HepG2 (cell line): Measurements from ENCODE around the gene PAIP2. TPM values are rescaled to one million over a fixed set of nuclear protein-coding genes. Genes with fewer than 3 reads are reported as not detected.

ENCODE experiments used
- CHD2 ChIP-seq: IDR thresholded peaks from 2 replicates; pipeline ENCODE4 v1.6.1; 2011; ENCODE audit warnings: low read depth, low read length, improper control_type of control experiment
- DNMT1 ChIP-seq: sonication (generic); formaldehyde crosslinking; IDR thresholded peaks from 2 replicates; pipeline ENCODE4 v1.5.1; 2020; ENCODE audit warnings: mild to moderate bottlenecking, missing genetic modification reagents
- EZH2 ChIP-seq: conservative IDR thresholded peaks from 2 replicates; pipeline ENCODE4 v1.6.1; 2012; ENCODE audit warnings: mild to moderate bottlenecking, low read depth, low read length, moderate library complexity
- FOXJ3 ChIP-seq: sonication (generic); formaldehyde crosslinking; IDR thresholded peaks from 2 replicates; pipeline ENCODE4 v1.4.0; 2020; ENCODE audit warnings: missing genetic modification reagents, mild to moderate bottlenecking, borderline replicate concordance
- GATA4 ChIP-seq: sonication (generic); IDR thresholded peaks from 2 replicates; pipeline ENCODE4 v1.6.1; 2016; ENCODE audit warnings: antibody characterized with exemption, low read depth, borderline replicate concordance
- HDAC1 ChIP-seq: sonication (generic); formaldehyde crosslinking; IDR thresholded peaks from 2 replicates; pipeline ENCODE4 v1.5.1; 2020; ENCODE audit warnings: mild to moderate bottlenecking, missing genetic modification reagents
- HNRNPLL ChIP-seq: fragments of 200-400 bp; formaldehyde crosslinking; IDR thresholded peaks from 2 replicates; pipeline ENCODE4 v1.6.1; 2017; ENCODE audit warnings: mild to moderate bottlenecking, low read depth, low read length; ENCODE audit not compliant: poor library complexity, severe bottlenecking
- LCORL ChIP-seq, 2 experiments: fragments of 450-650 bp in 1 of 2; sonication (generic) in 1 of 2; formaldehyde crosslinking in 1 of 2; IDR thresholded peaks; 2 replicates each; pipeline versions ENCODE4 v1.5.0 to v1.6.1; 2017 to 2020; ENCODE audit warnings: antibody characterized with exemption in 1 of 2, missing genetic modification reagents in 1 of 2
- REPIN1 ChIP-seq: sonication (generic); formaldehyde crosslinking; IDR thresholded peaks from 2 replicates; pipeline ENCODE4 v1.8.0; 2022; ENCODE audit warnings: missing genetic modification reagents, low read depth, mild to moderate bottlenecking, borderline replicate concordance
- RXRB ChIP-seq: IDR thresholded peaks from 2 replicates; pipeline ENCODE4 v1.6.1; 2016; ENCODE audit warnings: borderline replicate concordance, missing genetic modification reagents, missing compliant biosample characterization
- ZBTB26 ChIP-seq: IDR thresholded peaks from 2 replicates; pipeline ENCODE4 v1.6.1; 2016; ENCODE audit warnings: missing compliant biosample characterization, missing genetic modification reagents, borderline replicate concordance
- ZNF180 ChIP-seq: sonication (generic); formaldehyde crosslinking; IDR thresholded peaks from 2 replicates; pipeline ENCODE4 v1.4.0; 2020; ENCODE audit warnings: low read depth, missing genetic modification reagents, borderline replicate concordance
- ZNF44 ChIP-seq: sonication (generic); formaldehyde crosslinking; IDR thresholded peaks from 2 replicates; pipeline ENCODE4 v1.5.1; 2020; ENCODE audit warnings: mild to moderate bottlenecking, missing genetic modification reagents
- ZNF501 ChIP-seq: sonication (generic); formaldehyde crosslinking; IDR thresholded peaks from 2 replicates; pipeline ENCODE4 v1.5.1; 2020; ENCODE audit warnings: mild to moderate bottlenecking, moderate library complexity, missing genetic modification reagents
- ZNF547 ChIP-seq: sonication (generic); formaldehyde crosslinking; IDR thresholded peaks from 2 replicates; pipeline ENCODE4 v1.5.1; 2020; ENCODE audit warnings: mild to moderate bottlenecking, missing genetic modification reagents
- ZNF564 ChIP-seq: sonication (generic); formaldehyde crosslinking; IDR thresholded peaks from 2 replicates; pipeline ENCODE4 v1.8.1; 2023; ENCODE audit warnings: mild to moderate bottlenecking, missing genetic modification reagents
- ZNF574 ChIP-seq: sonication (generic); formaldehyde crosslinking; IDR thresholded peaks from 2 replicates; pipeline ENCODE4 v1.4.0; 2020; ENCODE audit warnings: missing genetic modification reagents
- ZNF773 ChIP-seq: sonication (generic); formaldehyde crosslinking; IDR thresholded peaks from 2 replicates; pipeline ENCODE4 v1.4.0; 2020; ENCODE audit warnings: missing genetic modification reagents, borderline replicate concordance
- polyA plus RNA-seq, 8 experiments: library from polyadenylated mRNA; depleted of rRNA in 3 of 8; stranded (reverse) in 7 of 8; unstranded in 1 of 8; fragments of >200 nt; fragmentation: Illumina TruSeq in 4 of 8; extraction: Trizol in 4 of 8; gene quantifications; 2 replicates each; pipeline versions ENCODE4 v1.2.1 to v1.2.3, GENCODE V29; 2011 to 2016; ENCODE audit warnings: low read depth in 4 of 8, missing spikeins in 1 of 8, mixed read lengths in 1 of 8; ENCODE audit not compliant: insufficient read depth in 1 of 8
- total RNA-seq, 5 experiments: library from RNA; depleted of rRNA; stranded (reverse); fragments of >200 nt; fragmentation: Illumina TruSeq; extraction: Trizol; gene quantifications; 2 replicates each; pipeline ENCODE4 v1.2.3, GENCODE V29; 2016; ENCODE audit warnings: low read depth in 1 of 5
- TF ChIP-seq, protein P1 (sequence below): sonication (generic); formaldehyde crosslinking; IDR thresholded peaks from 2 replicates; pipeline ENCODE4 v1.5.0; 2020; ENCODE audit warnings: missing genetic modification reagents, mild to moderate bottlenecking, borderline replicate concordance
- TF ChIP-seq, protein P2 (sequence below): sonication (generic); formaldehyde crosslinking; conservative IDR thresholded peaks from 2 replicates; pipeline ENCODE4 v1.4.0; 2020; ENCODE audit warnings: missing genetic modification reagents
- TF ChIP-seq, protein P3 (sequence below): sonication (generic); IDR thresholded peaks from 2 replicates; pipeline ENCODE4 v1.6.1; 2016; ENCODE audit warnings: low read depth, borderline replicate concordance

PAIP2 gene
- total and polyA plus RNA-seq, 2 of the 13 experiments (the other 11 are each of a cell fraction or from before 2014, with no cell fraction given) = 61.5 to 76.3 TPM

DNA sequence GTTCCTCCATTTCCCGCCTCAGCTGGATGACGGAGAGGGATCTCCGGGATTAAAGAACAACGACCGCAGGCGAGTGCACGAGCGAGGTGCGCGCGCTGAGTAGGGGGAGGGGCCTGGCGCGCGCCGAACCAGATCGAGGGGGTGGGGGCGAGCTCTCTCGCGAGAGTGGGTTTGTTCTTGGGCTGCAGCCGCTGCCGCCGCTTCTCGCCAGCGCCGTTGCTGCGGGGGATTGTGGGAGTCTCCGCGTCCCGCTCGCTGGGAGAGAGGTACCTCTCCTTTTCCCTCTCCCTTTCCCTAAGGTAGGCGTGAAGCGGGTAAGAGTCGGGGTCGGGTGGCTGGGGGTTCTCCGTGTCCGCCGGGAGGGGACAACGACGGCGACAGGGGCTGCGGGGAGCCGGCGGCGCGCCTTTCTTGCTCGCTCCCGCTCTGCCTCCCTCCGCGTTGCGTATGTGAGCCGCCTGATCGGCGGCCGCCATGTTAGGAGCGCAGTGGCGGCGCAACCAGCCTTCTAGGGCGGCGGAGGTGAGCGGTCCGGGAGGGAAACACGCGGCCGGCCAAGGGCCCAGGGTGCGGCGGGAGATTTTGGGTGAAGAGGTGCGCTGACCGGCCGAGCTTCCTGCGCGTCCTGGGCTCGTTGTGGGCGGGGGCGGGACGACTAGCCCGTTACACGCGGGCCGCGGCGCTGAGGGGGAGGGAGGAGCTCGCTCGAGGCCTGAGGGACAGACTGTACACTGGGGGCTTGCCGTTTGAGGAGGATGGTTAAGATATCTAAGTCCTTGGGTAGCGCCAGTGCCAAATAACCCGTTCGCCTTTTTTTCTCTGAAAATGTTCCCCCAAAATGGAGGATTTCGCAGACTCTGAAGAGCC, 47.9 kb upstream of the PAIP2 start, which contains the start of gene MATR3 (continued):
- no peak; the same call in 1 of the 2 replicates for TF ChIP-seq ZNF44 (CRISPR knock-in tag)
- TF ChIP-seq ZNF564 (CRISPR knock-in tag) = peak; percentile 78
- peak; percentile 62; the same call in 1 of the 2 replicates for TF ChIP-seq FOXJ3
- TF ChIP-seq DNMT1 (CRISPR knock-in tag) = 0 out of 2 replicates have a peak, but pooled peaks have one; percentile 24
- TF ChIP-seq, protein P1, sequence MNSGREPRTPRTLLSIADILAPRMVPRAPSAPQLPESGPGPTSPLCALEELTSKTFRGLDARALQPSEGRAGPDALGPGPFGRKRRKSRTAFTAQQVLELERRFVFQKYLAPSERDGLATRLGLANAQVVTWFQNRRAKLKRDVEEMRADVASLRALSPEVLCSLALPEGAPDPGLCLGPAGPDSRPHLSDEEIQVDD (CRISPR knock-in tag) = peak; percentile 82; the same call in 1 of the 2 replicates
- no peak for TF ChIP-seq ZNF180 (CRISPR knock-in tag)
- TF ChIP-seq, protein P2, sequence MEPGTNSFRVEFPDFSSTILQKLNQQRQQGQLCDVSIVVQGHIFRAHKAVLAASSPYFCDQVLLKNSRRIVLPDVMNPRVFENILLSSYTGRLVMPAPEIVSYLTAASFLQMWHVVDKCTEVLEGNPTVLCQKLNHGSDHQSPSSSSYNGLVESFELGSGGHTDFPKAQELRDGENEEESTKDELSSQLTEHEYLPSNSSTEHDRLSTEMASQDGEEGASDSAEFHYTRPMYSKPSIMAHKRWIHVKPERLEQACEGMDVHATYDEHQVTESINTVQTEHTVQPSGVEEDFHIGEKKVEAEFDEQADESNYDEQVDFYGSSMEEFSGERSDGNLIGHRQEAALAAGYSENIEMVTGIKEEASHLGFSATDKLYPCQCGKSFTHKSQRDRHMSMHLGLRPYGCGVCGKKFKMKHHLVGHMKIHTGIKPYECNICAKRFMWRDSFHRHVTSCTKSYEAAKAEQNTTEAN = peak; percentile 47; the same call in 1 of the 2 replicates
- no peak for TF ChIP-seq LCORL (IDR thresholded peaks at IDR 0.05)
- peak; percentile 40; the same call in 1 of the 2 replicates for TF ChIP-seq LCORL (CRISPR knock-in tag; IDR thresholded peaks at IDR 0.05)
- TF ChIP-seq GATA4 = no peak
- TF ChIP-seq ZBTB26 (CRISPR knock-in tag) = 0 out of 2 replicates have a peak, but pooled peaks have one; percentile 53
- no peak for TF ChIP-seq EZH2
- TF ChIP-seq ZNF574 (CRISPR knock-in tag) = peak; percentile 62; the same call in 1 of the 2 replicates
- TF ChIP-seq, protein P3, sequence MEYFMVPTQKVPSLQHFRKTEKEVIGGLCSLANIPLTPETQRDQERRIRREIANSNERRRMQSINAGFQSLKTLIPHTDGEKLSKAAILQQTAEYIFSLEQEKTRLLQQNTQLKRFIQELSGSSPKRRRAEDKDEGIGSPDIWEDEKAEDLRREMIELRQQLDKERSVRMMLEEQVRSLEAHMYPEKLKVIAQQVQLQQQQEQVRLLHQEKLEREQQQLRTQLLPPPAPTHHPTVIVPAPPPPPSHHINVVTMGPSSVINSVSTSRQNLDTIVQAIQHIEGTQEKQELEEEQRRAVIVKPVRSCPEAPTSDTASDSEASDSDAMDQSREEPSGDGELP = peak; percentile 67; the same call in 1 of the 2 replicates
- peak; percentile 99 for TF ChIP-seq CHD2
- TF ChIP-seq RXRB (CRISPR knock-in tag) = 0 out of 2 replicates have a peak, but pooled peaks have one; percentile 5
- TF ChIP-seq ZNF773 (CRISPR knock-in tag) = 0 out of 2 replicates have a peak, but pooled peaks have one; percentile 4
- TF ChIP-seq HDAC1 (CRISPR knock-in tag) = peak; percentile 40
- TF ChIP-seq HNRNPLL = peak; percentile 82
- no peak for TF ChIP-seq ZNF501 (CRISPR knock-in tag)
- peak; percentile 32; the same call in 1 of the 2 replicates for TF ChIP-seq REPIN1 (CRISPR knock-in tag)
- peak; percentile 77; the same call in 1 of the 2 replicates for TF ChIP-seq ZNF547 (CRISPR knock-in tag)
